Upper lobe of right lung (tissue), 1 donor: ENCODE measurements around the gene HIVEP3. TPM values are rescaled to one million over a fixed set of nuclear protein-coding genes. Genes with fewer than 3 reads are reported as not detected.

Source experiments
- ATAC-seq: fragments of 200-7000 bp; cut with Tn5 transposase; one replicate; pipeline ENCODE4 v1.9.1; 2020; ENCODE audit warnings: mild to moderate bottlenecking, moderate library complexity
- DNase-seq: peaks from one replicate; pipeline ENCODE4 v3.0.0-alpha.2; 2020
- H3K27ac ChIP-seq: fragments of 200-600 bp; one replicate; pipeline ENCODE4 v1.8.0; 2022
- H3K27me3 ChIP-seq: fragments of 200-600 bp; one replicate; pipeline ENCODE4 v1.8.0; 2022; ENCODE audit warnings: mild to moderate bottlenecking
- H3K36me3 ChIP-seq: fragments of 200-600 bp; one replicate; pipeline ENCODE4 v1.8.0; 2022
- H3K4me1 ChIP-seq: fragments of 200-600 bp; one replicate; pipeline ENCODE4 v1.8.0; 2022
- H3K4me3 ChIP-seq: fragments of 200-600 bp; one replicate; pipeline ENCODE4 v1.8.0; 2022; ENCODE audit warnings: mild to moderate bottlenecking
- H3K9me3 ChIP-seq: fragments of 200-600 bp; one replicate; pipeline ENCODE4 v1.8.0; 2022
- intact Hi-C: fragments of 100-400 bp; cut with DNase I; formaldehyde crosslinking; loops from one replicate; pipeline ENCODE4 v1.11.0; 2022
- total RNA-seq: library from RNA; stranded (reverse); fragmentation: NEBNext Ultra II Directional; extraction: Animal tissue kit (Norgen Biotek cat#: 25700); gene quantifications from one replicate; pipeline ENCODE4 v1.2.1, GENCODE V29; 2021
- TF ChIP-seq, protein P1 (sequence below): fragments of 200-600 bp; IDR thresholded peaks from one replicate; pipeline ENCODE4 v1.8.0; 2022; ENCODE audit warnings: antibody characterized with exemption
- donor health status: DM: no; HTN: yes; CAD: no; lungs with severe emphysema.

Gene HIVEP3
- total RNA-seq, 1 donor from 2014 or later: 16.6 TPM

DNA sequence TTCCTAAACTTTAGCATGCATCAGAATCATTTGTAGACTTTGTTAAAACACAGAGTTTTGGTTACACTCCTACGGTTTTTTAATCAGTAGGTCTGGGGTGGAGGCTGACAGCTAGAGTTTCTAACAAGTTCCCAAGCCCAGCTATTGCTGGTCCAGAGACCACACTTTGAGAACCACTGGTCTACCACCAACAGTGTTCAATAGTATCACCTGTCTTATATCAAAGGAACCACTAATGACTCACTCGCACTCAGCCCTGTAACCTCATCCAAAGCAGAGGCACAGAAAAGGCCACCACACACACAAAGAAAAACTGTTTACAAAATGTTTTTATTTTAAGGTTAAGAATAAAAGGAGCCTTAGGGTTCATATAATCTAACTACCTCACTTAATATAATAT, 68.7 kb downstream of the HIVEP3 start:
- intact Hi-C loops: no loop called here
- H3K4me3 ChIP-seq: no peak overlapping the region
- DNase-seq (no peak), ATAC-seq (no peak)
- H3K36me3 ChIP-seq: no peaks in the 10 kb centered on the region
- H3K9me3 ChIP-seq: no peaks in the 10 kb centered on the region
- H3K4me1 ChIP-seq: peaks cover 26% of the 10 kb centered on the region
- no peak overlapping the region for H3K27ac ChIP-seq
- no peaks in the 10 kb centered on the region for H3K27me3 ChIP-seq
- TF ChIP-seq, protein P1, sequence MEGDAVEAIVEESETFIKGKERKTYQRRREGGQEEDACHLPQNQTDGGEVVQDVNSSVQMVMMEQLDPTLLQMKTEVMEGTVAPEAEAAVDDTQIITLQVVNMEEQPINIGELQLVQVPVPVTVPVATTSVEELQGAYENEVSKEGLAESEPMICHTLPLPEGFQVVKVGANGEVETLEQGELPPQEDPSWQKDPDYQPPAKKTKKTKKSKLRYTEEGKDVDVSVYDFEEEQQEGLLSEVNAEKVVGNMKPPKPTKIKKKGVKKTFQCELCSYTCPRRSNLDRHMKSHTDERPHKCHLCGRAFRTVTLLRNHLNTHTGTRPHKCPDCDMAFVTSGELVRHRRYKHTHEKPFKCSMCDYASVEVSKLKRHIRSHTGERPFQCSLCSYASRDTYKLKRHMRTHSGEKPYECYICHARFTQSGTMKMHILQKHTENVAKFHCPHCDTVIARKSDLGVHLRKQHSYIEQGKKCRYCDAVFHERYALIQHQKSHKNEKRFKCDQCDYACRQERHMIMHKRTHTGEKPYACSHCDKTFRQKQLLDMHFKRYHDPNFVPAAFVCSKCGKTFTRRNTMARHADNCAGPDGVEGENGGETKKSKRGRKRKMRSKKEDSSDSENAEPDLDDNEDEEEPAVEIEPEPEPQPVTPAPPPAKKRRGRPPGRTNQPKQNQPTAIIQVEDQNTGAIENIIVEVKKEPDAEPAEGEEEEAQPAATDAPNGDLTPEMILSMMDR: no peak

DNA sequence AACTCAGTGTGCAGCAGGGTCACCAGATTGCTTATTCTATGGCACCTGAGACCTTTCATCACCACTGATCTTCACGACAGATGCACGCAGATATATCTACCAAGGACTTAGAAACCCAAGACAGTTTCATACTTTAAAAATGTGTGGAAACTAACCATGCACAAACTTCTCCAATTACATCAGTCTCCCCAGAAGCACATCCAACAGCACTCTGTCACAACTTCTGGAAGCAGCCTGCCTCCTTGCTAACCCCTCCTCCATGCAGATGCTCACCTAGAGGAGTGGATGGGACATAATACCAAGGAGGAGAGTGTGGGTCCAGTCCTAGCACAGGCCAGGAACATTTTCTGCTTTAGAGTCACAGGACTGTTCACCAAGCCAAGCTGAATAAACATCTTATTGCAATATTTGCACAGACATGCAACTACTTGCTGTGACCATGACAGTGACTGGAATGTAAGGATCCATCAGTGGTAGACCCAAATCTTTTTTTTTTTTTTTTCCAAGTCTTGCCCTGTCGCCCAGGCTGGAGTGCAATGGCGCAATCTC, 69.4 kb downstream of the HIVEP3 start:
- ATAC-seq (no peak), DNase-seq (no peak)
- H3K4me1 ChIP-seq: peaks cover 26% of the 10 kb centered on the region
- H3K27me3 ChIP-seq: no peaks in the 10 kb centered on the region
- H3K36me3 ChIP-seq: no peaks in the 10 kb centered on the region
- TF ChIP-seq, protein P1: no peak
- no peaks in the 10 kb centered on the region for H3K9me3 ChIP-seq
- H3K4me3 ChIP-seq: no peak overlapping the region
- no peak overlapping the region for H3K27ac ChIP-seq
- intact Hi-C loops: no loop called here

DNA sequence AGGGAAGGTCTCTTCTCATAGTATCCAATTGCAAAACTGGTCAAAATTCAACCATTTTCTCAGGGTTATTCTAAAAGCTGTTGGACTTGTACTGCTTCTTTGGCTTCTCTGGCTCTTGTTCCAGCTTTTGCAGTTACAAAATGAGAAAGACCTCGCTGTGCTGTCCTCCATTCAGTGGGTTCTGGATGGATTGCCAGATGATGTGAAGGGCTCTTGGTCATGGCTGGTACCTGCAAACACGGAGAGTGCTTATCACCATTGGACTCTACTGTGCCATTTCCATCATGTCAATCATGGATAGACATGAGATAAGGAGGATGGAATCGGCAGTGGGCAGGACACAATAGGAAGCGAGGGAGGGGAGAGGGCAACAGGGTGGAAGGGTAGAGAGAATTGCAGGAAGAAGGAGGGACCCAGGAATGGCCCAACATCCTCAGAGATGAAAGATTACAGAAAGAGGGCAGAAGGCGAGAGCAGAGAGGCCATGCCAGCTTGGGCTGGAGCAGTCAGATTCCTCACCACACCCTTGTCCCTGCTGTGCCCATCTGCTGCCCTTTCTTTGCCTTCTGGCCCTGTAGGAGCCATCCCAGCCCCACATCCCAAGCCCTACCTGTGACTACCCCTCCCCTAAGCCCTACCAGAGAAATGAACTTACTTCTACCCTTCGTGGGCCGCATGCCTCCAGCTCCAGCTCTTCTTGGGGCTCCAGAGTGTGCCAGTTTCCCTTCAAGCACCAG, 70.3 kb downstream of the HIVEP3 start:
- Histone ChIP-seq H3K4me1 (peaks cover 26% of the 10 kb centered on the region), H3K4me3 (no peak overlapping the region), H3K36me3 (no peaks in the 10 kb centered on the region), H3K9me3 (no peaks in the 10 kb centered on the region), H3K27ac (no peak overlapping the region), H3K27me3 (no peaks in the 10 kb centered on the region)
- TF ChIP-seq, protein P1: no peak
- DNase-seq: no peak
- no peak for ATAC-seq
- intact Hi-C loops: no loop called here

DNA sequence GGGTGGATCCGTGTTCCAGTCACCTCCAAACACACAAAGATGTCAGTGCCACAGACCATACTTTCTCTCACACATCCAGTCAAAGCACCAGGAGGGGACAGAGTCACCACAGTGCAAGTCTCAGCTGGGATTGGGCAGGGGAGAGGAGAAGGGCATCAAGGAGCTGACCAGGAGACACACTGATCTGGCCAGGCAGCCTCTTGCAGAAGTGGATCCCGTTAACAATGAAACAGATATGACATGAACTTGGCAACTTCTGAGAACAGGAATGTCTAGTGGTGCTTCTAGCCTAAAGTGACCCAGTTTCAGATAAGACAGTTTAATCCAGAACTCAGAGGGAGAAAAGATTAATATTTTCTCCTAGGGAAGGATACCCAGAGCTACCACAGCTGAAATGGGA, 71.0 kb downstream of the HIVEP3 start:
- Histone ChIP-seq H3K4me3 (no peak overlapping the region), H3K36me3 (no peaks in the 10 kb centered on the region), H3K4me1 (peaks cover 24% of the 10 kb centered on the region), H3K27me3 (no peaks in the 10 kb centered on the region), H3K27ac (no peak overlapping the region), H3K9me3 (no peaks in the 10 kb centered on the region)
- TF ChIP-seq, protein P1: no peak
- intact Hi-C loops: no loop called here
- ATAC-seq: peak; percentile 52
- no peak for DNase-seq

DNA sequence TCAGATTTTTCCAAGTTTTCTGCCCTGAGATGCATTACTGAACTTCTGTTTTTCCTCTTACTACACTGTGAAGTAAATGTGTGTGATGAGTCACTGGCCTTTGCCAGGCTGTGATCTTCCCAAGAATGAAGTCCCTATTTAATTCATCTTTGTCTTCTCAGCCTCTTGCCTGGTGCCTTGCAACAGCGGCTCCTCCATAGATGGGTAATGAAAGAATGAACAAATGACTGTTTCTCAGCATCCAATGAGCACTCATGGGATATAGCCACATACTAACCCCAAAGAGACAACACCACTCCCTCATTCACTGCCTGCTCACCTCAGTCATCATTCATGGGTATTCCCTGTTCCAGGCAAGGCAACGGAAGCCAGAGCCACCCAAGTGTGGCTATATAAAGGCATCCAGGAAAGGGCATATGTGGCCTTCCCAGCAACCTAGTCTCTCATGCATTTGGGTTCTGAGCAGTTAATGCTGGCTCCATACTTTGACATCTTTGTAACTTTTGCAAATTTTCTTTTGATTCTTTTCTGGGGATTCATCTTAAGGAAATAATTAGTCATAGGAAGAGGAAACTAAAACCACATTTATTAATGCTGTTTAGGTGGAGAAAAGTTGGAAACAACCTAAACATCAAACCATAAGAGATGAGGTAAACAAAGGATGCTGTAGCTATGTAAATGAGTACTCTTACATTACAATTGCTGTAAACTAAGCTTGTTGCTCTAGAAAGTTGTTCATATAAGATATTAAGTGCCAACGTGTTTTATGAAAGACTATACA, 71.9 kb downstream of the HIVEP3 start:
- TF ChIP-seq, protein P1: no peak
- no peak for ATAC-seq

More for the DNA sequence above, 71.9 kb downstream of the HIVEP3 start:
- H3K4me1 ChIP-seq: peaks cover 20% of the 10 kb centered on the region
- no peaks in the 10 kb centered on the region for H3K9me3 ChIP-seq
- H3K27me3 ChIP-seq: no peaks in the 10 kb centered on the region
- DNase-seq: no peak
- no peak overlapping the region for H3K27ac ChIP-seq
- H3K4me3 ChIP-seq: no peak overlapping the region
- no peaks in the 10 kb centered on the region for H3K36me3 ChIP-seq
- intact Hi-C loops: no loop called here
